ENCODE data around the gene NAA16.

The NAA16 gene

DNA sequence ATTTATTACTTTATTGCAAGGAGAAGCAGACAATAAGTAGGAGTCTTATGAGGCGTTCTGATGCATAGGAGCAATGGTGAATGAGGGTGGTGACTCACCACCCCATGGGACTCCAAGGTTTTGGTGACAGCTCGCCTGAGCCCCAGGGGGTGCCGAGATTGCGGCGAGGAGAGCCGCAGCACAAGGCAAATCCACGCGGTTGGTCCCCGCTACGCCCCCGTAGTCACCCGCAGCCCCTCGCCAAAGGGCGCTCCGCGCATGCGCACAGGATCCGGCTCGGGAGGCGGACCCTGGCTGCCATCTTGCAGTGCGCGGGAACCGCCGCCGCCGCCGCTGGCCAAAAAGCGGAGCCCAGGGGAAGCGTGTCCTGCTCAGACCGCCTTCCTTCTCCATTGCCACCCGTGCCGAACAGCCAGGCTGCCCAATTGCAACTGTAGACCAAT, at the start of gene NAA16:
TSS of gene NAA16 (plus strand) at position 305 of the 443 bp plus-strand sequence. CDS start 262 bp downstream, outside the sequence.
- TF ChIP-seq CSDC2 (CRISPR knock-in tag; IDR thresholded peaks at IDR 0.05) (no peak), ISL1 (CRISPR knock-in tag; IDR thresholded peaks at IDR 0.05) (no peak), RARB (CRISPR knock-in tag; IDR thresholded peaks at IDR 0.05) (no peak), ZFP3 (CRISPR knock-in tag; IDR thresholded peaks at IDR 0.05) (no peak), ZC3H10 (CRISPR knock-in tag; IDR thresholded peaks at IDR 0.05) (no peak), ZFP30 (CRISPR knock-in tag; IDR thresholded peaks at IDR 0.05) (no peak), SNAI2 (CRISPR knock-in tag; IDR thresholded peaks at IDR 0.05) (no peak), GLIS3 (CRISPR knock-in tag; IDR thresholded peaks at IDR 0.05) (no peak), OSR1 (CRISPR knock-in tag; IDR thresholded peaks at IDR 0.05) (no peak), ZNF8 (CRISPR knock-in tag; IDR thresholded peaks at IDR 0.05) (no peak), ESRRG (CRISPR knock-in tag; IDR thresholded peaks at IDR 0.05) (no peak), ZNF70 (CRISPR knock-in tag; IDR thresholded peaks at IDR 0.05) (no peak), ZNF565 (CRISPR knock-in tag; conservative IDR thresholded peaks at IDR 0.05; ENCODE audit: low read depth) (no peak), TCF4 (CRISPR knock-in tag; IDR thresholded peaks at IDR 0.05; ENCODE audit: borderline replicate concordance) (no peak)
- TF ChIP-seq, protein P1, sequence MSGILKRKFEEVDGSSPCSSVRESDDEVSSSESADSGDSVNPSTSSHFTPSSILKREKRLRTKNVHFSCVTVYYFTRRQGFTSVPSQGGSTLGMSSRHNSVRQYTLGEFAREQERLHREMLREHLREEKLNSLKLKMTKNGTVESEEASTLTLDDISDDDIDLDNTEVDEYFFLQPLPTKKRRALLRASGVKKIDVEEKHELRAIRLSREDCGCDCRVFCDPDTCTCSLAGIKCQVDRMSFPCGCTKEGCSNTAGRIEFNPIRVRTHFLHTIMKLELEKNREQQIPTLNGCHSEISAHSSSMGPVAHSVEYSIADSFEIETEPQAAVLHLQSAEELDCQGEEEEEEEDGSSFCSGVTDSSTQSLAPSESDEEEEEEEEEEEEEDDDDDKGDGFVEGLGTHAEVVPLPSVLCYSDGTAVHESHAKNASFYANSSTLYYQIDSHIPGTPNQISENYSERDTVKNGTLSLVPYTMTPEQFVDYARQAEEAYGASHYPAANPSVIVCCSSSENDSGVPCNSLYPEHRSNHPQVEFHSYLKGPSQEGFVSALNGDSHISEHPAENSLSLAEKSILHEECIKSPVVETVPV (CRISPR knock-in tag; IDR thresholded peaks at IDR 0.05) = no peak
- TF ChIP-seq, protein P2, sequence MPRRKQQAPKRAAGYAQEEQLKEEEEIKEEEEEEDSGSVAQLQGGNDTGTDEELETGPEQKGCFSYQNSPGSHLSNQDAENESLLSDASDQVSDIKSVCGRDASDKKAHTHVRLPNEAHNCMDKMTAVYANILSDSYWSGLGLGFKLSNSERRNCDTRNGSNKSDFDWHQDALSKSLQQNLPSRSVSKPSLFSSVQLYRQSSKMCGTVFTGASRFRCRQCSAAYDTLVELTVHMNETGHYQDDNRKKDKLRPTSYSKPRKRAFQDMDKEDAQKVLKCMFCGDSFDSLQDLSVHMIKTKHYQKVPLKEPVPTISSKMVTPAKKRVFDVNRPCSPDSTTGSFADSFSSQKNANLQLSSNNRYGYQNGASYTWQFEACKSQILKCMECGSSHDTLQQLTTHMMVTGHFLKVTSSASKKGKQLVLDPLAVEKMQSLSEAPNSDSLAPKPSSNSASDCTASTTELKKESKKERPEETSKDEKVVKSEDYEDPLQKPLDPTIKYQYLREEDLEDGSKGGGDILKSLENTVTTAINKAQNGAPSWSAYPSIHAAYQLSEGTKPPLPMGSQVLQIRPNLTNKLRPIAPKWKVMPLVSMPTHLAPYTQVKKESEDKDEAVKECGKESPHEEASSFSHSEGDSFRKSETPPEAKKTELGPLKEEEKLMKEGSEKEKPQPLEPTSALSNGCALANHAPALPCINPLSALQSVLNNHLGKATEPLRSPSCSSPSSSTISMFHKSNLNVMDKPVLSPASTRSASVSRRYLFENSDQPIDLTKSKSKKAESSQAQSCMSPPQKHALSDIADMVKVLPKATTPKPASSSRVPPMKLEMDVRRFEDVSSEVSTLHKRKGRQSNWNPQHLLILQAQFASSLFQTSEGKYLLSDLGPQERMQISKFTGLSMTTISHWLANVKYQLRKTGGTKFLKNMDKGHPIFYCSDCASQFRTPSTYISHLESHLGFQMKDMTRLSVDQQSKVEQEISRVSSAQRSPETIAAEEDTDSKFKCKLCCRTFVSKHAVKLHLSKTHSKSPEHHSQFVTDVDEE (CRISPR knock-in tag; IDR thresholded peaks at IDR 0.05) = no peak
- TF ChIP-seq, protein P3, sequence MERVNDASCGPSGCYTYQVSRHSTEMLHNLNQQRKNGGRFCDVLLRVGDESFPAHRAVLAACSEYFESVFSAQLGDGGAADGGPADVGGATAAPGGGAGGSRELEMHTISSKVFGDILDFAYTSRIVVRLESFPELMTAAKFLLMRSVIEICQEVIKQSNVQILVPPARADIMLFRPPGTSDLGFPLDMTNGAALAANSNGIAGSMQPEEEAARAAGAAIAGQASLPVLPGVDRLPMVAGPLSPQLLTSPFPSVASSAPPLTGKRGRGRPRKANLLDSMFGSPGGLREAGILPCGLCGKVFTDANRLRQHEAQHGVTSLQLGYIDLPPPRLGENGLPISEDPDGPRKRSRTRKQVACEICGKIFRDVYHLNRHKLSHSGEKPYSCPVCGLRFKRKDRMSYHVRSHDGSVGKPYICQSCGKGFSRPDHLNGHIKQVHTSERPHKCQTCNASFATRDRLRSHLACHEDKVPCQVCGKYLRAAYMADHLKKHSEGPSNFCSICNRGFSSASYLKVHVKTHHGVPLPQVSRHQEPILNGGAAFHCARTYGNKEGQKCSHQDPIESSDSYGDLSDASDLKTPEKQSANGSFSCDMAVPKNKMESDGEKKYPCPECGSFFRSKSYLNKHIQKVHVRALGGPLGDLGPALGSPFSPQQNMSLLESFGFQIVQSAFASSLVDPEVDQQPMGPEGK (CRISPR knock-in tag; IDR thresholded peaks at IDR 0.05; ENCODE audit: borderline replicate concordance) = no peak
- ATAC-seq = peak; percentile 89

DNA sequence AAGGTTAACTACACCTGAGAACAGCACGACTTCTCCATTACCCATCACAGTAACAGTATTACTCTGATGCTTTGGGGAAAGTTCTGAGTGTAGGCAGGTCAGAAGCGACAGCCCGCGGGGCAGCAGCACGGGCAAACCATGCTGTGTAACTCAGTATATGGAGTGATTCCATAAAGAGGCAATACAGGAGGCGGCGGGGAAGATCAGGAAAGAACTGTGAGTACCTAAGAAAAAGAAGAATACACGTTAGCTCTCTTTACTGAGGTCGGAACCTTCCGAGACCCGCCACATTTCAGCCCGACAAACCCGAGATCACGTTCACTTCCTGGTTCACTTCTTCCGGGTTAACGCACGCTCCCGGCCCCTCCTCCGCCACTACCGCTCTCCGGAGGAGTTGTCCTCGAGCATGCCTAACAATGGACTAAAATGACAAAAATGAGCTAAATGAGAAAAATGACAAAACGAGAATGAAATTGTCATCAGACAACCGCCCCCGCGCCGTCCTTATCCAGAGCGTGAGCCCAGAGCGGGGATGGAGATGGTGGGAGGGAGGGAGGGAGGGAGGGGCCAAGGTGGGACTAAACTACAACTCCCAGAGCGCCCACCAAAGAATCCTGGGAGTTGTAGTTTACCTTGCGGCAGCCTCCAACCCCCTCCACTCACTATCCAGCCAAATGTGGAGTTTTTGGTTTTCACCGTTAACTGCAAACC, 47.7 kb upstream of the NAA16 start, which contains the start of gene MTRF1:
TSS of gene MTRF1 (minus strand) at position 316 of the 711 bp plus-strand sequence. CDS start 2,669 bp downstream, outside the sequence.
- ATAC-seq = peak; percentile 99
- TF ChIP-seq ZNF565 (CRISPR knock-in tag; conservative IDR thresholded peaks at IDR 0.05; ENCODE audit: low read depth) (no peak), ZFP30 (CRISPR knock-in tag; IDR thresholded peaks at IDR 0.05) (no peak), ISL1 (CRISPR knock-in tag; IDR thresholded peaks at IDR 0.05) (no peak), ZNF70 (CRISPR knock-in tag; IDR thresholded peaks at IDR 0.05) (no peak), ZNF8 (CRISPR knock-in tag; IDR thresholded peaks at IDR 0.05) (no peak), ZC3H10 (CRISPR knock-in tag; IDR thresholded peaks at IDR 0.05) (no peak), PPARA (CRISPR knock-in tag; IDR thresholded peaks at IDR 0.05; ENCODE audit: borderline replicate concordance) (no peak), SNAI2 (CRISPR knock-in tag; IDR thresholded peaks at IDR 0.05) (peak; percentile 19; the same call in 1 of the 2 replicates)

DNA sequence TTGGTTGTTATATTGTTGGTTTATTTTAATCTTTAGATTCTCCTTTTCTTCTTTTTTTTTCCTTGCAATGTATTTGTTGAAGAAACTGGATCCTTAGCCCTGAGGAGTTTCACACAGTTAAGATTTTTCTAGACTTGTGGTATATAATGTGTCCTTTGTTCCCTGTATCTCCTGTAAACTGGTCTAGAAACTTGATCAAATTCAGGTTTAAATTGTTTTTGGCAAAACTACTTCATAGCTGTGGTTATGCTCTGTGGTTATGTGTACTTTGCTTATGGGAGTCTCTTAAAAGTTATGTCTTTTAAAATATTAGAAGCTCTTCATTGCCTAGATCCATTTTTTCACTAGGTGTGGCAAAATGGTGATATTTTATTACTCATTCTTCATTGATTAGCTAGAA, 44.0 kb upstream of the NAA16 start:
- no peak for ATAC-seq
- TF ChIP-seq SNAI2 (CRISPR knock-in tag; IDR thresholded peaks at IDR 0.05) (no peak), RARB (CRISPR knock-in tag; IDR thresholded peaks at IDR 0.05) (no peak), OSR1 (CRISPR knock-in tag; IDR thresholded peaks at IDR 0.05) (no peak), TCF4 (CRISPR knock-in tag; IDR thresholded peaks at IDR 0.05; ENCODE audit: borderline replicate concordance) (no peak), ISL1 (CRISPR knock-in tag; IDR thresholded peaks at IDR 0.05) (no peak)
- TF ChIP-seq, protein P3 (CRISPR knock-in tag; IDR thresholded peaks at IDR 0.05; ENCODE audit: borderline replicate concordance) = no peak

DNA sequence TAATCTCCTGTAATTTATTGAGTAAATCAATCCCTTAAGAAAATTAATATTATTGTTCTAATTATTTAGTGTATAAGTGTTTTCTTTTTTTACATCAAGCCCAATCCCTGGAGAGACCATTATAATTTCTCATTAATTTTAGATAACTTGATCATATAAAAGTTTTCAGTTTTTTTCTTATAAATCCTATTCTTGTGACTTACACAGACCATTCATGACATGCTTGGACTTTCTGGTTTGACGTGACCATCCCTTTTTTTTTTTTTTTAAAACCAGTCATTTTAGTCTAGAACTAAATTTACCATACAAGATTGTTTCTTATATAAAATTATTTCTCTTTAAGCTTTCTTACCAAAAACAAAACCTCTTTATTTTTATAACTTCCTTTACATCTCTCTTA, 42.3 kb upstream of the NAA16 start:
- no peak for TF ChIP-seq TCF4 (CRISPR knock-in tag; IDR thresholded peaks at IDR 0.05; ENCODE audit: borderline replicate concordance)
- TF ChIP-seq GLIS3 (CRISPR knock-in tag; IDR thresholded peaks at IDR 0.05) = no peak
- no peak for TF ChIP-seq SNAI2 (CRISPR knock-in tag; IDR thresholded peaks at IDR 0.05)
- TF ChIP-seq ARNTL (CRISPR knock-in tag; IDR thresholded peaks at IDR 0.05; ENCODE audit: borderline replicate concordance, low read depth) = no peak
- TF ChIP-seq ISL1 (CRISPR knock-in tag; IDR thresholded peaks at IDR 0.05) = no peak
- TF ChIP-seq, protein P3 (CRISPR knock-in tag; IDR thresholded peaks at IDR 0.05; ENCODE audit: borderline replicate concordance) = no peak
- no peak for TF ChIP-seq ZC3H10 (CRISPR knock-in tag; IDR thresholded peaks at IDR 0.05)
- TF ChIP-seq PPARA (CRISPR knock-in tag; IDR thresholded peaks at IDR 0.05; ENCODE audit: borderline replicate concordance) = no peak
- no peak for TF ChIP-seq ZNF70 (CRISPR knock-in tag; IDR thresholded peaks at IDR 0.05)
- TF ChIP-seq CSDC2 (CRISPR knock-in tag; IDR thresholded peaks at IDR 0.05) = no peak
- TF ChIP-seq ZNF565 (CRISPR knock-in tag; conservative IDR thresholded peaks at IDR 0.05; ENCODE audit: low read depth) = no peak
- no peak for TF ChIP-seq OSR1 (CRISPR knock-in tag; IDR thresholded peaks at IDR 0.05)
- TF ChIP-seq, protein P4, sequence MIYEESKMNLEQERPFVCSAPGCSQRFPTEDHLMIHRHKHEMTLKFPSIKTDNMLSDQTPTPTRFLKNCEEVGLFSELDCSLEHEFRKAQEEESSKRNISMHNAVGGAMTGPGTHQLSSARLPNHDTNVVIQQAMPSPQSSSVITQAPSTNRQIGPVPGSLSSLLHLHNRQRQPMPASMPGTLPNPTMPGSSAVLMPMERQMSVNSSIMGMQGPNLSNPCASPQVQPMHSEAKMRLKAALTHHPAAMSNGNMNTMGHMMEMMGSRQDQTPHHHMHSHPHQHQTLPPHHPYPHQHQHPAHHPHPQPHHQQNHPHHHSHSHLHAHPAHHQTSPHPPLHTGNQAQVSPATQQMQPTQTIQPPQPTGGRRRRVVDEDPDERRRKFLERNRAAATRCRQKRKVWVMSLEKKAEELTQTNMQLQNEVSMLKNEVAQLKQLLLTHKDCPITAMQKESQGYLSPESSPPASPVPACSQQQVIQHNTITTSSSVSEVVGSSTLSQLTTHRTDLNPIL (CRISPR knock-in tag; IDR thresholded peaks at IDR 0.05; ENCODE audit: low read depth) = no peak
- TF ChIP-seq ZFP3 (CRISPR knock-in tag; IDR thresholded peaks at IDR 0.05) = no peak
- no peak for TF ChIP-seq ZFP30 (CRISPR knock-in tag; IDR thresholded peaks at IDR 0.05)
- ATAC-seq = no peak
